Amygdala (tissue), 56 donors: ENCODE results near the gene TEKT3.

Source experiments
- DNase-seq, 56 donors: peaks; one replicate each; lab custom pipeline; 2025; lab: John Stamatoyannopoulos, UW

The TEKT3 gene

GRCh38 chr17:15298176-15298575, 43.2 kb downstream of the TEKT3 start:
- no peak for DNase-seq

DNA sequence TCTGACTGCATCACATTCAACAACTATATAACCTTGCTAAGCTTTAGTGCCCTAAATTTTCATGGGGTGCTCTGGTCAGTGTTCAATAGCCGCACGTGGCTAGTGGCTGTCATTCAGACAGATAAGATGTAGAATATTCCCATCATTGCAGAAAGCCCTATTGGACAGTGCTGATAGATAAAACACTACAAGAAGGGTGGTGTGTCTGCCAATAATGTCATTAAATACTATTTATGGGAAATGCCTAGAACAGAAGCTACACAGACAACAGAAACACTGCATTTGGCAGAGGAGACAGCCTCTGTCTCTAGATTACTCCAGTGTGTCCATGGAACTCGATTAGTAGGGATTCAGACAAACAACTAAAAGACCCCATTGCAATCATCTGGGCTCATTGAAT, 47.8 kb downstream of the TEKT3 start:
- DNase-seq = no peak

GRCh38 chr17:15291674-15292361, 49.6 kb downstream of the TEKT3 start:
- DNase-seq = no peak

GRCh38 chr17:15290605-15291004, 50.8 kb downstream of the TEKT3 start:
- no peak for DNase-seq

GRCh38 chr17:15289285-15290183, 51.9 kb downstream of the TEKT3 start:
- DNase-seq = no peak

DNA sequence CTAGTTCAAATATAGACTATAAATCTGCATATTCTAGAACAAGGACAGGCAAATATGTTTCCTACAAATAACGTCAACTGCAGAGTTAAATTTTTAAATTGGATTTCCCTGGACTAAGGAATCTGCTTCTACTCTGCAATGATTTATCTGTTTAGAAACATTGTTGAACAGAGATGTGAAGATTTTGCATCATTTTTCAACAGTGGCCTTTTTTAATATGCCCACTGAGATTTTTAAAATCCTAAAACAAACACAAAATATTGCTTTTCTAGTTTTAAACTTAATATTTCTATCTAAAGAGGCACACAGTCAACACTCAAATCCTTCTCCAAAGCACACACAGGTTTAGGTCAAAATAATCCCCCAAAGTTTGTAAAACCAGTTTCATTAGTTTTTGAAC, 52.5 kb downstream of the TEKT3 start:
- no peak for DNase-seq

- DNase-seq = no peak
These were observed 53.7 kb downstream of the TEKT3 start for GRCh38 chr17:15287538-15288267.

GRCh38 chr17:15285466-15285865, 55.9 kb downstream of the TEKT3 start:
- no peak for DNase-seq

DNA sequence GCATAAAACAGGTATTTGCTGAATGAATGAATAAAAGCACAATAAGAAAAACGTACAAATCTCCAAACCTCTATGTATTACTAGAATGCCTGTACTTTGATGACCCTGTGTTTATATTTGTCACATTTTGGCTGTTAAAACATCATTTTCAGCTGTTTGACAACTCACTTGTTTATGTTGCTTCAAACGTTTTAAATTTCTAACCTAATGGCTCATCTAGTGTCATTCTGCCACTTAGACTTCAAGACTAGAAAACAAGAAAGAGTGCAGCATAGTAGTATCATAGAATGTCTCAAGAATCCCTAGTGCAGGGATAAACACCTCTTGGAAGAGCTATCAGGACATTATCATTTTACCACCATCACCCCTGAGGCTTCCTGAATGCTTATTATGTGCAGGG, 56.9 kb downstream of the TEKT3 start:
- DNase-seq = no peak

DNA sequence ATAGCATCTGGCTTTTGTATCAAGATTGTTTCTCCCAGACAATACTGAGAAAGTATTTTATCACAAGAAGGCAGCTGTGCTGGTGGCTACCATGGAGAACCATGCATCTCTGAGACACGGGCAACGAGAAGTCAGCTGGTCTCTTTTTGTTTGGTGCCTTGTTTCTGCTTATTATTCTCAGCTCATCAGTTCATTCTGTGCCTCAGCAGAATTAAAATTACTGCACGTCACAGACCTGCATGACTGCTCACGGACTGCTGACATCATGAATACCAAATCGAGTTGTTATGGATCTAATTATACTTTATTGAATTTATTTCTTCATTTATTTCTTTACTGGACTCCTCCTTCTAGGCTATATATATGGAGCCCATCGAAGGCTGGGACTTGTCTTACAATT, 57.3 kb downstream of the TEKT3 start:
- no peak for DNase-seq

DNA sequence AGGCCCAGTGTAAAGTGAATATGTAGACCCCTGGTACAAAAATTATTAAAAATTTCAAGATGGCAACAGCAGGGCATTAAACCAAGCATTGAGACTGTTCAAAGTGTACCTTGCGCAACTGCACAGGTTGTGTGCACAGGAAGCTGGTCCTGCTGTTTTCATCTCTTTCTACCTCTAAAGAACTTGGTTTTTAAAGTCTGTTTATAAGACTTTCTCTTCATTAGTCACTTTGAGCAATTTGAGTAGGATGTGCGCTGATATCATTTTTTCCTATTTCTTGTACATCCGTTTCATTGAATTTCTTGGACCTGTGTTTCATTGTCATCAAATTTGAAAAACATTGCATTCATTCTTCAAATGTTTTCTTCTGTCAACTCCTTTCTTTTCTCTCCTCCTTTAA, 59.5 kb downstream of the TEKT3 start:
- DNase-seq = no peak

GRCh38 chr17:15278924-15279477, 62.4 kb downstream of the TEKT3 start:
- DNase-seq = no peak

DNA sequence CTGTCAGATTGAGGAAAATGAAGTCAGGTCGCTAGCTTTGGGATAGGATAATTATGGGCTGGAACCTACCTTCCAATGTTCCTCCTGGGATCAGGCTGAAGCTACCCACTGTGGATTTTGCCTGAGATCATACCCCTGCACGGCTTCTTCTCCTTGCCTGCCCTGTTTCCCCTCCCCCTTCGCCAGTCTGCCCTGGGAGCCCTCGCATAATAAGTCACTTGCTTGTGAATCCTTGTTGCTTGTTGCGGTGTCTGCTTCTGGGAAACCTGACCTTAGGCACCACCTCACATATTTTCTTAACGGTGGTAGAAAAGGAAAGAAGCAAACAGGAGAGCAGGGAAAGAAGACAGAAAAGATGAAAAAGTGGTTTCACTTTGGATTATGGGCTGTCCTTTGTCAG, 63.0 kb downstream of the TEKT3 start:
- no peak for DNase-seq

- no peak for DNase-seq
These were observed 67.4 kb downstream of the TEKT3 start for GRCh38 chr17:15274017-15274416.

GRCh38 chr17:15273141-15273793, 68.1 kb downstream of the TEKT3 start:
- DNase-seq = no peak

- DNase-seq = no peak
These were observed 69.7 kb downstream of the TEKT3 start for GRCh38 chr17:15271741-15272140.

- DNase-seq = no peak
These were observed 70.6 kb downstream of the TEKT3 start for GRCh38 chr17:15270628-15271381.

GRCh38 chr17:15269780-15270089, 71.7 kb downstream of the TEKT3 start:
- DNase-seq = no peak

GRCh38 chr17:15269087-15269779, 72.2 kb downstream of the TEKT3 start:
- no peak for DNase-seq
